Stimulated activated CD4-positive, alpha-beta T cell treated with anti-CD3 and anti-CD28 coated beads, Interleukin-15, amount 100 ng/mL, for 24 hours (primary cell): ENCODE results near the gene ZNF583.

Source experiments
- DNase-seq: peaks from one replicate; pipeline ENCODE4 v3.0.0-alpha.2; 2020

The ZNF583 gene

DNA sequence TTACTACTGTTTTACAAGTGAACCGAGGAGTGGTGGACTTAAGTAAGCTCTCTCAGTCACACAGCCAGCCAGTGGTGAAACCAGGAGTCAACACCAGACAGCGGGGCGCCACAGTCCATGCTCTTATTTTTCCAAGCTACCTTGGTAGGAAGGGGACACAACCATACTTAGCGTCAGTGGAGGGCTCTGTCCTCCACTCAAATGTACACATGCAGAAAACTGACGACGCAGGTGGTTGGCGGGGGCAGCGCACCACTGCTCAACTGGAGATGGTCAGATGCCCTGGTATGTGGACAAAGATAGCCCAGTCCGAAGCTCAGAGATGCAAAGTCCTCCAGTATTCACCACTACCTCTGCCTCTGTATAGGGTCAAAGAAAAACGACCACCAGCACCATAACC is 72.0 kb downstream of the ZNF583 start:
- DNase-seq = no peak
